ENCODE results near the gene RASA2. TPM values are rescaled to one million over a fixed set of nuclear protein-coding genes. Genes with fewer than 3 reads are reported as not detected.

The RASA2 gene, protein sequence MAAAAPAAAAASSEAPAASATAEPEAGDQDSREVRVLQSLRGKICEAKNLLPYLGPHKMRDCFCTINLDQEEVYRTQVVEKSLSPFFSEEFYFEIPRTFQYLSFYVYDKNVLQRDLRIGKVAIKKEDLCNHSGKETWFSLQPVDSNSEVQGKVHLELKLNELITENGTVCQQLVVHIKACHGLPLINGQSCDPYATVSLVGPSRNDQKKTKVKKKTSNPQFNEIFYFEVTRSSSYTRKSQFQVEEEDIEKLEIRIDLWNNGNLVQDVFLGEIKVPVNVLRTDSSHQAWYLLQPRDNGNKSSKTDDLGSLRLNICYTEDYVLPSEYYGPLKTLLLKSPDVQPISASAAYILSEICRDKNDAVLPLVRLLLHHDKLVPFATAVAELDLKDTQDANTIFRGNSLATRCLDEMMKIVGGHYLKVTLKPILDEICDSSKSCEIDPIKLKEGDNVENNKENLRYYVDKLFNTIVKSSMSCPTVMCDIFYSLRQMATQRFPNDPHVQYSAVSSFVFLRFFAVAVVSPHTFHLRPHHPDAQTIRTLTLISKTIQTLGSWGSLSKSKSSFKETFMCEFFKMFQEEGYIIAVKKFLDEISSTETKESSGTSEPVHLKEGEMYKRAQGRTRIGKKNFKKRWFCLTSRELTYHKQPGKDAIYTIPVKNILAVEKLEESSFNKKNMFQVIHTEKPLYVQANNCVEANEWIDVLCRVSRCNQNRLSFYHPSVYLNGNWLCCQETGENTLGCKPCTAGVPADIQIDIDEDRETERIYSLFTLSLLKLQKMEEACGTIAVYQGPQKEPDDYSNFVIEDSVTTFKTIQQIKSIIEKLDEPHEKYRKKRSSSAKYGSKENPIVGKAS
- 17.8 and 21.5 TPM in 2 replicates for total RNA-seq
- long read RNA-seq, full-length matches to known transcripts: 5 of 27 reads
- long read RNA-seq, partial matches to known transcripts: 12 of 27 reads
- long read RNA-seq, other reads (novel, unspliced or antisense): 10 of 27 reads

DNA sequence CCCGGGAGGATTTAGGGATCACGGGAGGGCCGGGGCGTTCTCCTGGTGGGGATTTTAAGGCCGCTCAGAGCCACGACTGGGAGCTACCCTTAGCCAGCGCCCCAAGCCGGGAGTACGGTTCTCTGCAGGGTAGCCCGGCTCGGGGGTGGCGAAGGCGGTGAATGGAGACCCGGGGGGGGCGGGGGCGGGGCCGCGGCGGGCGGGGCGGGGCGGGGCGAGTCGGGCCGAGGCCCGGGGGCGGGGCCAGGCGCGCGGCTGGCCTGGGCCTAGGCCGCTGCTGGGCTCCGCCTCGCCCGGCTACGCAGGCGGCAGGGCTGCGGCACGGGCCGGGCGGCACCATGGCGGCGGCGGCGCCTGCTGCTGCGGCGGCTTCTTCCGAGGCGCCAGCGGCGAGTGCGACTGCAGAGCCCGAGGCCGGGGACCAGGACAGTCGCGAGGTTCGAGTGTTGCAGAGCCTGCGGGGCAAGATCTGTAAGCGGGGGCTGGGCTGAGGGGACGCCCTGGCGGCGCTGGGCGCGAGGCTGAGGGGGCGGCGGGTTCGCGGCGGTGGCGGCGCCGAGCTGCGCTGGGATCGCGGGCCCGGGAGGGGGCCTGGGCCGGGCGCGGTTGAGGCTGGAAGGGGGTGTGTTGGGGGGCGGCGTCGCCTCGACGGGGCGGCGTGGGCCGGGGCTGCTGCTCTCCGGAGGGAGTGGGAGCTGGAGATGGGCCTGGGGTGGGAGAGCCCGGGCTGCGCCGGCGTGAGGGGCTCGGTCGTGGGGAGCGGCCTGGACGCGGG is at the start of gene RASA2:
TSS of gene RASA2 (plus strand) at position 282 of the 775 bp plus-strand sequence. CDS start at position 339, 57 bp downstream.
- peaks cover 13% of the 10 kb centered on the region for H3K27me3 Mint-ChIP-seq
- H3K36me3 Mint-ChIP-seq (ENCODE audit: insufficient read depth): no peaks in the 10 kb centered on the region
- peaks cover 18% of the 10 kb centered on the region for H3K4me1 Mint-ChIP-seq (ENCODE audit: low read depth)
- H3K4me3 Mint-ChIP-seq (ENCODE audit: low read depth): peak within 1 kb of the TSS; percentile 82
- TF ChIP-seq CTCF (IDR thresholded peaks at IDR 0.05; ENCODE audit: unreplicated experiment): no peak
- no peaks in the 10 kb centered on the region for H3K9me3 Mint-ChIP-seq (ENCODE audit: low read depth)
- H3K27ac Mint-ChIP-seq: peak within 1 kb of the TSS; percentile 88
- peak; percentile 47 for DNase-seq (ENCODE audit: low spot score, unreplicated experiment)

- no peaks in the 10 kb centered on the region for H3K9me3 Mint-ChIP-seq (ENCODE audit: low read depth)
- H3K27ac Mint-ChIP-seq: peak overlapping the region; percentile 86
- no peaks in the 10 kb centered on the region for H3K27me3 Mint-ChIP-seq
- peaks cover 18% of the 10 kb centered on the region for H3K4me1 Mint-ChIP-seq (ENCODE audit: low read depth)
- DNase-seq (ENCODE audit: low spot score, unreplicated experiment): no peak
- H3K4me3 Mint-ChIP-seq (ENCODE audit: low read depth): no peak overlapping the region
- peaks cover 18% of the 10 kb centered on the region for H3K36me3 Mint-ChIP-seq (ENCODE audit: insufficient read depth)
- TF ChIP-seq CTCF (IDR thresholded peaks at IDR 0.05; ENCODE audit: unreplicated experiment): no peak
Observed at GRCh38 chr3:141439589-141439988, 47.2 kb upstream of the RASA2 start.

GRCh38 chr3:141440942-141441341 is 45.9 kb upstream of the RASA2 start:
- no peak for TF ChIP-seq CTCF (IDR thresholded peaks at IDR 0.05; ENCODE audit: unreplicated experiment)
- H3K9me3 Mint-ChIP-seq (ENCODE audit: low read depth): no peaks in the 10 kb centered on the region
- H3K27me3 Mint-ChIP-seq: no peaks in the 10 kb centered on the region
- DNase-seq (ENCODE audit: low spot score, unreplicated experiment): no peak
- no peak overlapping the region for H3K4me3 Mint-ChIP-seq (ENCODE audit: low read depth)
- peaks cover 21% of the 10 kb centered on the region for H3K36me3 Mint-ChIP-seq (ENCODE audit: insufficient read depth)
- H3K4me1 Mint-ChIP-seq (ENCODE audit: low read depth): peaks cover 18% of the 10 kb centered on the region
- peak overlapping the region; percentile 57 for H3K27ac Mint-ChIP-seq

GRCh38 chr3:141441381-141442364 is 45.2 kb upstream of the RASA2 start:
- TF ChIP-seq CTCF (IDR thresholded peaks at IDR 0.05; ENCODE audit: unreplicated experiment): peak; percentile 75
- Mint-ChIP-seq H3K36me3 (ENCODE audit: insufficient read depth) (peaks cover 21% of the 10 kb centered on the region), H3K27me3 (no peaks in the 10 kb centered on the region), H3K4me3 (ENCODE audit: low read depth) (no peak overlapping the region), H3K27ac (peak overlapping the region; percentile 57), H3K9me3 (ENCODE audit: low read depth) (no peaks in the 10 kb centered on the region), H3K4me1 (ENCODE audit: low read depth) (peaks cover 14% of the 10 kb centered on the region)
- peak; percentile 35 for DNase-seq (ENCODE audit: low spot score, unreplicated experiment)

Data from progenitor cell of endocrine pancreas (in vitro differentiated cells).